Measurements from ENCODE around the gene TRAM2. TPM values are rescaled to one million over a fixed set of nuclear protein-coding genes. Genes with fewer than 3 reads are reported as not detected.
"Not testable (repeated sequence)": the region's sequence is repeated elsewhere in the genome, so short reads cannot be mapped to it uniquely, and the experiment has no call there.

TRAM2 gene
- total RNA-seq, 2 donors from 2014 or later, result 19.1 to 21.2 TPM

DNA sequence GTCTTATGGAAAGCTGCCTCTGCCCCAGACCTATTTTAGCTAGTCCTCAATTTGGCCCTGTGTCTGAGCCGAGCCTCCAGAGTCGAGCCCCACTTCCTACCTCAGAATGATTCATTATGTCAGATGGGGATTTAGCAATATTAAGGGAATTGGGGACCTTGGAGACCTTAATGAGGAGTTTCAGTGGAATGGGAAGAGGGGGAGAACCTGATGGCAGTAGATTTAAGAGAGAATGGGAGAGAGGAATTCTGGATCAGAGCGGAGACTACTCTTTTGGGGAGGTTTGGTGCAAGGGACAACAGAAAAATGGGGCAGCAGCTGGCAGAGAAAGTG is 93.2 kb downstream of the TRAM2 start:
- DNase-seq, result no peak
- TF ChIP-seq, protein P1, sequence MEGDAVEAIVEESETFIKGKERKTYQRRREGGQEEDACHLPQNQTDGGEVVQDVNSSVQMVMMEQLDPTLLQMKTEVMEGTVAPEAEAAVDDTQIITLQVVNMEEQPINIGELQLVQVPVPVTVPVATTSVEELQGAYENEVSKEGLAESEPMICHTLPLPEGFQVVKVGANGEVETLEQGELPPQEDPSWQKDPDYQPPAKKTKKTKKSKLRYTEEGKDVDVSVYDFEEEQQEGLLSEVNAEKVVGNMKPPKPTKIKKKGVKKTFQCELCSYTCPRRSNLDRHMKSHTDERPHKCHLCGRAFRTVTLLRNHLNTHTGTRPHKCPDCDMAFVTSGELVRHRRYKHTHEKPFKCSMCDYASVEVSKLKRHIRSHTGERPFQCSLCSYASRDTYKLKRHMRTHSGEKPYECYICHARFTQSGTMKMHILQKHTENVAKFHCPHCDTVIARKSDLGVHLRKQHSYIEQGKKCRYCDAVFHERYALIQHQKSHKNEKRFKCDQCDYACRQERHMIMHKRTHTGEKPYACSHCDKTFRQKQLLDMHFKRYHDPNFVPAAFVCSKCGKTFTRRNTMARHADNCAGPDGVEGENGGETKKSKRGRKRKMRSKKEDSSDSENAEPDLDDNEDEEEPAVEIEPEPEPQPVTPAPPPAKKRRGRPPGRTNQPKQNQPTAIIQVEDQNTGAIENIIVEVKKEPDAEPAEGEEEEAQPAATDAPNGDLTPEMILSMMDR (IDR thresholded peaks at IDR 0.05), result no peak
- Histone ChIP-seq H3K4me1 (no peaks in the 10 kb centered on the region), H3K9ac (ENCODE audit: low read depth in 2 of 2, low read length in 2 of 2) (no peak overlapping the region), H3K36me3 (no peaks in the 10 kb centered on the region), H3K27ac (no peak overlapping the region), H3K9me3 (no peaks in the 10 kb centered on the region), H3K27me3 (no peaks in the 10 kb centered on the region), H3K4me3 (no peak overlapping the region)
- intact Hi-C loops (cut with DNase I), result no loop called here

DNA sequence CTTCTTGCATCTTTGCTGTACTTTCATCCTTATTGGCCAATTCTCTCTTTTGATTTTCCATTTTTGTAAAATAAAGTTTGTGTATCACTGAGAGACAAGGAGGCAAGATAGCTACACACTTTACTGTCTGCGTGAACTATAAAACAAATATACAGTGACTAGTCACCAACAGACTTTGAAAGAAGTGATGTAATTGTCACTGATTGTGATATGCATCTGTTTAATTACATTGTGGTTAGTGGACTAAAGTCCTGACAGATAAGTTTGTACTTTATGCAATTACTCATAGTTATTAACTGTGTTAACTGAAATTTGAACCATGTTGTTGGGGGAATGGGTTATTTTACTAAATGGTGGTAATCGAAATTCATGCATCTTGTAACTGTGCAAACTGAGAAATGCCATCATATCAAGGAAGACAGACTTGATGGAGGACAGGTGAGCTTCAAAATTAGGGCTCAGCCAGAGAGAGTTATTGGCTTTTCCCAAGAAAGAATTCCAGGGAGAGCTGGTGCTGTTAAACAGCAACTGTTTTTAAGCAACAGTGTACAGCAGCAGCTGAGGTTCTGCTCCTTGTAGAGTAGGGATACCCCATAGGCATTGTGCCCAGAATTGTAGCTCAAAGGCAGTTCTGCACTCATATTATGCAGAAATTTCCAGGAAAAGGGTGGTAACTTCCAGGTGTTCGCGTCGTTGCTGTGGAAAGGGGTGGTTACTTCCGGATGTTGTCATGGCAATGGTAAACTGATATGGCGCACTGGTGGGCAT is 93.8 kb downstream of the TRAM2 start:
- no peak overlapping the region for H3K4me3 ChIP-seq
- DNase-seq, result no peak
- H3K27ac ChIP-seq, result no peak overlapping the region
- no peaks in the 10 kb centered on the region for H3K27me3 ChIP-seq
- no peaks in the 10 kb centered on the region for H3K36me3 ChIP-seq
- H3K9me3 ChIP-seq, result no peaks in the 10 kb centered on the region
- H3K4me1 ChIP-seq, result no peaks in the 10 kb centered on the region
- no peak overlapping the region for H3K9ac ChIP-seq (ENCODE audit: low read depth in 2 of 2, low read length in 2 of 2)
- TF ChIP-seq, protein P1 (IDR thresholded peaks at IDR 0.05), result no peak
- intact Hi-C loops (cut with DNase I), result no loop called here

DNA sequence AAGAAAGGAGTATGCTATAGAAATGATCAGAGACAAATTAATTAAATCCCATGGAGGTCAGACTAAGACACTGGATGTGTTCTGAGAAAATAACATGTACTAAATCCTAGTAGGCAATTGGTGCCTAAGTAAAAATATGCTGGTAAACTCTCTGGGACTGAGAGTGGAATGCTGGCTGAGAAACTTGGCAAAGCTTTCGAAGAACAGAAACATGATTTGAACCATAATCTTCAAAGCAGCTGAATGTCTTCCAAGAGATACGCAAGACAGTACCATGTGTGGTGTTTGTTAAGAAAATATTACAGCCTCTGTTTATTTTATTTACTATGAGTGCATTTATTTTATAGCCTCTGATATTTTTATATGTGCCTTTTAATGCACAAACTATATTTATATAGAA is 101.6 kb downstream of the TRAM2 start:
- DNase-seq, result no peak
- Histone ChIP-seq H3K27me3 (no peaks in the 10 kb centered on the region), H3K9ac (ENCODE audit: low read depth in 2 of 2, low read length in 2 of 2) (no peak overlapping the region), H3K4me1 (no peaks in the 10 kb centered on the region), H3K36me3 (no peaks in the 10 kb centered on the region), H3K4me3 (no peak overlapping the region), H3K27ac (no peak overlapping the region), H3K9me3 (no peaks in the 10 kb centered on the region)
- intact Hi-C loops (cut with DNase I), result no loop called here
- TF ChIP-seq, protein P1 (IDR thresholded peaks at IDR 0.05), result no peak

DNA sequence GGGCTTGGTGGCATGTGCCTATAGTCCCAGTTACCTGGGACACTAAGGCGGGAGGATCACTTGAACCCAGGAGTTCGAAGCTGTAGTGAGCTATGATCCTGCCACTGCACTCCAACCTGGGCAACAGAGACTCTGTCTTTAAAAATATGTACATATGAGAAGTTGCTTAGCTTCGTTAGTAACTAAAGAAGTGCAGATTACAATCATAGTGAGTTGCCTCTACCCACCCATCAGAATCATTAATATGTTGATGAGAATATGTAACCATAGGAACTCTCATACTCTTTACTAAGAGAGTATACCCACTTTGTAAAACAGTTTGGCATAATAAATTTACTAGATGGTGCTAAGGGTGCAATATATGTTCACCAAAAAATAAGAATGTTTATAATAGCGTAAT is 102.7 kb downstream of the TRAM2 start:
- Histone ChIP-seq H3K27ac (no peak overlapping the region), H3K9me3 (no peaks in the 10 kb centered on the region), H3K4me1 (no peaks in the 10 kb centered on the region), H3K4me3 (no peak overlapping the region), H3K36me3 (no peaks in the 10 kb centered on the region), H3K9ac (ENCODE audit: low read depth in 2 of 2, low read length in 2 of 2) (no peak overlapping the region), H3K27me3 (no peaks in the 10 kb centered on the region)
- intact Hi-C loops (cut with DNase I), result no loop called here
- DNase-seq, result no peak
- TF ChIP-seq, protein P1 (IDR thresholded peaks at IDR 0.05), result no peak

DNA sequence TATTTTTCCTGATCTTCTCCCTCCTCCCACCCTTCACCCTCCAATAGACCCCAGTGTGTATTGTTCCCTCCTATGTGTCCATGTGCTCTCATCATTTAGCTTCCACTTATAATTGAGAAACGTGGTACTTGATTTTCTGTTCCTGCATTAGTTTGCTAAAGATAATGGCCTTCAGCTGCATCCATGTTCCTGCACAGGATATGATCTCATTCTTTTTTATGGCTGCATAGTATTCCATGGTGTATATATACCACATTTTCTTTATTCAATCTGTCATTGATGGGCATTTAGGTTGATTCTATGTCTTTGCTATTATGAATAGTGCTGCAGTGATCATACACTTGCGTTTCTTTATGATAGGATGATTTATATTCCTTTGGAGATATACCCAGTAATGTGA is 115.7 kb downstream of the TRAM2 start:
- DNase-seq; H3K9me3 ChIP-seq; H3K27ac ChIP-seq; intact Hi-C loops (cut with DNase I); H3K36me3 ChIP-seq; H3K4me1 ChIP-seq; H3K4me3 ChIP-seq; H3K27me3 ChIP-seq; H3K9ac ChIP-seq (ENCODE audit: low read depth in 2 of 2, low read length in 2 of 2): not testable (repeated sequence)

DNA sequence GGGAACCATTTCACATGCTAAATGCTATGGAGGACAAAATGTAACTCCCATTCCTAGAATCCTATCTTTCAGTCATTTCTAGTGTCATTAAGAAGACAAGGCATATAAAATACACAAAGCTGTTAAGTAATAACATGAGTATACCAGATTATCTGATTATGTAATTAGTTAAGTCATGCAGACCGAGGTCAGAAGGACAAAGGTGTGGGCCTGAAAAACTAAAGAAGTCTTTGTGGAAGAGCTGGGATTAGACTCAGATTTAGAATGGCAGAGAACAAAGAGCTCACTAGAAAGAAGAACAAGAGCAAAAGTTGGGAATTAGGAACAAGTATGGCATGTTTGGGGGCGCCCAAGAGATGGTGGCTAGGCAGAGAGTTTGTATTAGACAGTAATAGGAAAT is 119.8 kb downstream of the TRAM2 start:
- intact Hi-C loops (cut with DNase I), result no loop called here
- Histone ChIP-seq H3K4me3 (no peak overlapping the region), H3K9ac (ENCODE audit: low read depth in 2 of 2, low read length in 2 of 2) (no peak overlapping the region), H3K27me3 (no peaks in the 10 kb centered on the region), H3K4me1 (no peaks in the 10 kb centered on the region), H3K27ac (no peak overlapping the region), H3K36me3 (no peaks in the 10 kb centered on the region), H3K9me3 (no peaks in the 10 kb centered on the region)
- TF ChIP-seq, protein P1 (IDR thresholded peaks at IDR 0.05), result no peak
- DNase-seq, result no peak

Measured in colonic mucosa (tissue), 4 donors.